CD4-positive, alpha-beta T cell (primary cell): ENCODE measurements around the gene NDST3. TPM values are rescaled to one million over a fixed set of nuclear protein-coding genes. Genes with fewer than 3 reads are reported as not detected.

Experiments used
- ATAC-seq: fragments of 200-7000 bp; cut with Tn5 transposase; one replicate; pipeline ENCODE4 v1.10.0; 2022; ENCODE audit warnings: mild to moderate bottlenecking; ENCODE audit not compliant: poor library complexity
- CTCF ChIA-PET: fragments of 350-600 bp; sonication (Branson Sonifier 250); formaldehyde crosslinking; loops from one replicate; lab custom pipeline; 2021; ENCODE audit warnings: antibody characterized with exemption, inconsistent platforms; lab: Charles Lee
- POLR2A ChIA-PET: fragments of 350-600 bp; sonication (Branson Sonifier 250); formaldehyde crosslinking; loops from one replicate; lab custom pipeline; 2021; ENCODE audit warnings: antibody characterized with exemption, inconsistent platforms; lab: Charles Lee
- DNase-seq, 14 experiments: peaks; one replicate each; pipeline ENCODE4 v3.0.0-alpha.2; 2013 to 2020; ENCODE audit warnings: mixed read lengths in 2 of 14
- H3K27ac ChIP-seq, 2 donors: one replicate each; pipeline versions ENCODE4 v1.5.1 to v1.7.0; 2013; ENCODE audit warnings: low read length in 2 of 2, low read depth in 1 of 2, mild to moderate bottlenecking in 1 of 2
- H3K27me3 ChIP-seq, 2 experiments: 1 replicate in 1 of 2; 2 replicates in 1 of 2; pipeline versions ENCODE4 v1.6.1 to v1.7.0; 2013; ENCODE audit warnings: low read length in 2 of 2, control low read depth in 1 of 2, mild to moderate bottlenecking in 1 of 2, moderate library complexity in 1 of 2; ENCODE audit not compliant: insufficient read depth in 2 of 2, control insufficient read depth in 1 of 2
- H3K36me3 ChIP-seq: one replicate; pipeline ENCODE4 v1.6.1; 2013; ENCODE audit warnings: low read length, control low read depth; ENCODE audit not compliant: insufficient read depth
- H3K4me1 ChIP-seq: one replicate; pipeline ENCODE4 v1.6.1; 2013; ENCODE audit warnings: low read length, control low read depth; ENCODE audit not compliant: insufficient read depth
- H3K4me3 ChIP-seq: one replicate; pipeline ENCODE4 v1.5.1; 2013; ENCODE audit warnings: mild to moderate bottlenecking, low read length, moderate library complexity
- H3K9me3 ChIP-seq, 2 experiments: 1 replicate in 1 of 2; 2 replicates in 1 of 2; pipeline versions ENCODE4 v1.6.1 to v1.7.0; 2013; ENCODE audit warnings: low read length in 2 of 2, mild to moderate bottlenecking in 2 of 2, control low read depth in 1 of 2, moderate library complexity in 1 of 2; ENCODE audit not compliant: control insufficient read depth in 1 of 2, insufficient read depth in 1 of 2
- H3K27ac Mint-ChIP-seq: one replicate; pipeline ENCODE4 v1.8.0; 2020; ENCODE audit warnings: mixed read lengths
- H3K27me3 Mint-ChIP-seq: one replicate; pipeline ENCODE4 v1.8.0; 2021; ENCODE audit warnings: mixed read lengths
- H3K36me3 Mint-ChIP-seq: one replicate; pipeline ENCODE4 v1.8.0; 2021; ENCODE audit warnings: low read depth, mixed read lengths
- H3K4me1 Mint-ChIP-seq: one replicate; pipeline ENCODE4 v1.8.0; 2021; ENCODE audit warnings: low read depth, mixed read lengths
- H3K4me3 Mint-ChIP-seq: one replicate; pipeline ENCODE4 v1.8.0; 2020; ENCODE audit warnings: mild to moderate bottlenecking, mixed read lengths
- H3K9me3 Mint-ChIP-seq: one replicate; pipeline ENCODE4 v1.8.0; 2020; ENCODE audit warnings: mixed read lengths
- CTCF ChIP-seq: fragments of 200-600 bp; IDR thresholded peaks from one replicate; pipeline ENCODE4 v1.8.0; 2022; ENCODE audit warnings: antibody characterized with exemption, mild to moderate bottlenecking
- intact Hi-C, 2 experiments: fragments of 100-400 bp; cut with DNase I in 1 of 2; cut with micrococcal nuclease in 1 of 2; formaldehyde crosslinking; loops; one replicate each; pipeline versions ENCODE4 v1.15.1 to v1.9.0; 2023 to 2025; cut with DNase I, micrococcal nuclease
- total RNA-seq, 174 experiments: library from RNA in 2 of 174; stranded (reverse) in 2 of 174; gene quantifications; one replicate each; pipeline ENCODE4 v1.2.3 and lab custom pipeline; 2021 to 2026

Gene NDST3
- total RNA-seq, 2 experiments from 2014 or later, result not detected

- Histone ChIP-seq H3K36me3 (no peaks in the 10 kb centered on the region), H3K27ac (no peak overlapping the region), H3K4me3 (no peak overlapping the region), H3K4me1 (no peaks in the 10 kb centered on the region), H3K9me3 (no peaks in the 10 kb centered on the region), H3K27me3 (no peaks in the 10 kb centered on the region)
- no peaks in the 10 kb centered on the region for H3K9me3 Mint-ChIP-seq
- ChIA-PET POLR2A (no interaction called here), CTCF (no interaction called here)
- ATAC-seq, result no peak
- no peak overlapping the region for H3K4me3 Mint-ChIP-seq
- no peak overlapping the region for H3K27ac Mint-ChIP-seq
- H3K4me1 Mint-ChIP-seq, result no peaks in the 10 kb centered on the region
- intact Hi-C loops, result no loop called here
- H3K36me3 Mint-ChIP-seq, result no peaks in the 10 kb centered on the region
- peaks cover 3% of the 10 kb centered on the region for H3K27me3 Mint-ChIP-seq
- no peak for TF ChIP-seq CTCF
- no peak for DNase-seq
These were observed 187.0 kb downstream of the NDST3 start for GRCh38 chr4:118221227-118221800.

GRCh38 chr4:118224243-118224829 is 190.1 kb downstream of the NDST3 start:
- no peaks in the 10 kb centered on the region for H3K27me3 ChIP-seq
- POLR2A ChIA-PET, result no interaction called here
- no peaks in the 10 kb centered on the region for H3K36me3 ChIP-seq
- ATAC-seq, result no peak
- no peaks in the 10 kb centered on the region for H3K9me3 ChIP-seq
- no peaks in the 10 kb centered on the region for H3K36me3 Mint-ChIP-seq
- CTCF ChIA-PET, result interaction anchor here (1.0 to 1.6 kb wide), 2 partner anchors 10 to 15 kb away, joined by 3 read pairs; no protein-coding TSS in a partner anchor
- H3K27ac ChIP-seq, result no peak overlapping the region
- no peaks in the 10 kb centered on the region for H3K9me3 Mint-ChIP-seq
- DNase-seq, result peak in 3 of 14 experiments; percentile 30 to 41 (median 32)
- intact Hi-C loops, result no loop called here
- no peaks in the 10 kb centered on the region for H3K4me1 ChIP-seq
- H3K4me3 ChIP-seq, result no peak overlapping the region
- H3K4me3 Mint-ChIP-seq, result no peak overlapping the region
- H3K27me3 Mint-ChIP-seq, result peaks cover 8% of the 10 kb centered on the region
- no peaks in the 10 kb centered on the region for H3K4me1 Mint-ChIP-seq
- no peak overlapping the region for H3K27ac Mint-ChIP-seq
- TF ChIP-seq CTCF, result peak; percentile 84

GRCh38 chr4:118225511-118225910 is 191.2 kb downstream of the NDST3 start:
- ChIA-PET CTCF (no interaction called here), POLR2A (no interaction called here)
- H3K27ac Mint-ChIP-seq, result no peak overlapping the region
- no peaks in the 10 kb centered on the region for H3K4me1 ChIP-seq
- H3K4me3 ChIP-seq, result no peak overlapping the region
- H3K4me1 Mint-ChIP-seq, result no peaks in the 10 kb centered on the region
- H3K27me3 Mint-ChIP-seq, result peaks cover 8% of the 10 kb centered on the region
- no peaks in the 10 kb centered on the region for H3K9me3 Mint-ChIP-seq
- H3K36me3 Mint-ChIP-seq, result no peaks in the 10 kb centered on the region
- intact Hi-C loops, result loop anchor here in 1 of 2 experiments (5.0 kb wide), 1 partner anchor 778 kb away; no protein-coding TSS in a partner anchor
- no peaks in the 10 kb centered on the region for H3K27me3 ChIP-seq
- H3K4me3 Mint-ChIP-seq, result no peak overlapping the region
- H3K27ac ChIP-seq, result no peak overlapping the region
- DNase-seq, result no peak
- no peak for ATAC-seq
- H3K9me3 ChIP-seq, result no peaks in the 10 kb centered on the region
- no peak for TF ChIP-seq CTCF
- no peaks in the 10 kb centered on the region for H3K36me3 ChIP-seq
